ENCODE data around the gene SREBF2. TPM values are rescaled to one million over a fixed set of nuclear protein-coding genes. Genes with fewer than 3 reads are reported as not detected.

Gene SREBF2
- total and polyA plus RNA-seq, 9 of the 15 experiments (the other 6 are each of a cell fraction or from before 2014, with no cell fraction given): 1.1 to 84.2 (median 26.9) TPM

GRCh38 chr22:41845380-41846267, 12.7 kb downstream of the SREBF2 start:
- Histone ChIP-seq H4K20me1 (replicated peaks; ENCODE audit: control insufficient read depth, insufficient read depth, low read length) (peaks cover 61% of the 10 kb centered on the region), H3K27ac (ENCODE audit: extremely low read depth, low read depth, low read length) (peak overlapping the region; percentile 59), H3K4me1 (replicated peaks in 1 of 2; ENCODE audit: control insufficient read depth in 2 of 2, insufficient read depth in 2 of 2, low read length in 2 of 2) (peaks cover 22 to 65% of the 10 kb centered on the region in 2 experiments), H3K27me3 (ENCODE audit: control insufficient read depth in 2 of 2, insufficient read depth in 2 of 2, low read length in 2 of 2) (no peaks in the 10 kb centered on the region), H2AFZ (ENCODE audit: low read depth, low read length) (no peak overlapping the region), H3K9me3 (replicated peaks; ENCODE audit: control insufficient read depth, insufficient read depth, low read depth, low read length) (no peaks in the 10 kb centered on the region), H3K9ac (ENCODE audit: insufficient read depth in 1 of 2, low read depth in 2 of 2, low read length in 2 of 2) (peak overlapping the region in 1 of 2 experiments; percentile 42; a peak in 1 of 4 replicates), H3K9me1 (ENCODE audit: control insufficient read depth, insufficient read depth, low read length) (peaks cover 20% of the 10 kb centered on the region), H3K4me2 (ENCODE audit: insufficient read depth, low read length) (peak overlapping the region; percentile 57), H3K79me2 (ENCODE audit: control insufficient read depth, insufficient read depth, low read length) (peaks cover 97% of the 10 kb centered on the region), H3K4me3 (no peak overlapping the region), H3K36me3 (ENCODE audit: control insufficient read depth, insufficient read depth, low read length) (peaks cover 55% of the 10 kb centered on the region)
- 3% methylated on average over 4 of the region's 4 CpGs for WGBS (ENCODE audit: insufficient coverage, low coverage, missing lambda C conversion rate)
- intact Hi-C loops (cut with micrococcal nuclease): no loop called here
- ChIA-PET CTCF (ENCODE audit: low intra/inter-chr PET ratio) (no interaction called here), POLR2A (interaction anchor here (0.7 to 5.1 kb wide), 6 partner anchors 10 to 71 kb away, joined by 3 to 34 read pairs (median 4); partner anchors contain the start of genes CCDC134 and SREBF2)
- in situ Hi-C loops (cut with MboI): no loop called here
- ATAC-seq: peak; percentile 87
- DNase-seq (ENCODE audit: extremely low read depth in 1 of 4, low spot score in 3 of 4): peak in 2 of 4 experiments; percentile 63 to 88
- peak; percentile 97 for FAIRE-seq
- BruUV-seq (replicated peaks): TSS peak; percentile 21
- TF ChIP-seq GATAD2A (IDR thresholded peaks at IDR 0.05): peak; percentile 91
- TF ChIP-seq MEF2D (tag; conservative IDR thresholded peaks at IDR 0.05; ENCODE audit: low read depth): 0 out of 2 replicates have a peak, but pooled peaks have one; percentile 36
- no peak for TF ChIP-seq RHOXF2B (CRISPR knock-in tag; conservative IDR thresholded peaks at IDR 0.05)
- peak in 1 of 2 experiments; percentile 95; a peak in 3 of 4 replicates for TF ChIP-seq HDAC1 (IDR thresholded peaks at IDR 0.05)
- TF ChIP-seq, protein P1, sequence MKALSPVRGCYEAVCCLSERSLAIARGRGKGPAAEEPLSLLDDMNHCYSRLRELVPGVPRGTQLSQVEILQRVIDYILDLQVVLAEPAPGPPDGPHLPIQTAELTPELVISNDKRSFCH (CRISPR knock-in tag; IDR thresholded peaks at IDR 0.05): no peak
- TF ChIP-seq, protein P1 (tag; IDR thresholded peaks at IDR 0.05): no peak
- no peak for TF ChIP-seq EGR1 (conservative IDR thresholded peaks at IDR 0.05)
- TF ChIP-seq SAP30 (IDR thresholded peaks at IDR 0.05; ENCODE audit: borderline replicate concordance, insufficient read depth, low read depth, low read length, poor library complexity, severe bottlenecking): no peak
- TF ChIP-seq ZNF174 (CRISPR knock-in tag; IDR thresholded peaks at IDR 0.05): no peak
- peak in 1 of 2 experiments; percentile 63; a peak in 2 of 4 replicates for TF ChIP-seq MNT (conservative IDR thresholded peaks at IDR 0.05)
- TF ChIP-seq SMARCA4 (IDR thresholded peaks at IDR 0.05): peak; percentile 97
- peak; percentile 69 for TF ChIP-seq HMGN3 (IDR thresholded peaks at IDR 0.05; ENCODE audit: borderline replicate concordance, extremely low read depth, insufficient read length, low read depth, low read length)
- TF ChIP-seq NCOA4 (IDR thresholded peaks at IDR 0.05; ENCODE audit: partially characterized antibody): no peak
- no peak for TF ChIP-seq ZNF354B (CRISPR knock-in tag; IDR thresholded peaks at IDR 0.05)
- TF ChIP-seq ZNF124 (CRISPR knock-in tag; IDR thresholded peaks at IDR 0.05): no peak
- no peak for TF ChIP-seq SETDB1 (IDR thresholded peaks at IDR 0.05; ENCODE audit: low read length)
- peak; percentile 99 for TF ChIP-seq KDM1A (IDR thresholded peaks at IDR 0.05)
- no peak for TF ChIP-seq ZNF76 (CRISPR knock-in tag; IDR thresholded peaks at IDR 0.05; ENCODE audit: borderline replicate concordance)
- TF ChIP-seq COPS2 (conservative IDR thresholded peaks at IDR 0.05): no peak
- TF ChIP-seq, protein P2, sequence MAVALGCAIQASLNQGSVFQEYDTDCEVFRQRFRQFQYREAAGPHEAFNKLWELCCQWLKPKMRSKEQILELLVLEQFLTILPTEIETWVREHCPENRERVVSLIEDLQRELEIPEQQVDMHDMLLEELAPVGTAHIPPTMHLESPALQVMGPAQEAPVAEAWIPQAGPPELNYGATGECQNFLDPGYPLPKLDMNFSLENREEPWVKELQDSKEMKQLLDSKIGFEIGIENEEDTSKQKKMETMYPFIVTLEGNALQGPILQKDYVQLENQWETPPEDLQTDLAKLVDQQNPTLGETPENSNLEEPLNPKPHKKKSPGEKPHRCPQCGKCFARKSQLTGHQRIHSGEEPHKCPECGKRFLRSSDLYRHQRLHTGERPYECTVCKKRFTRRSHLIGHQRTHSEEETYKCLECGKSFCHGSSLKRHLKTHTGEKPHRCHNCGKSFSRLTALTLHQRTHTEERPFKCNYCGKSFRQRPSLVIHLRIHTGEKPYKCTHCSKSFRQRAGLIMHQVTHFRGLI (CRISPR knock-in tag; IDR thresholded peaks at IDR 0.05): peak; percentile 43; the same call in 1 of the 2 replicates
